Bronchial epithelial cell (primary cell): ENCODE data around the gene AP2B1. TPM values are rescaled to one million over a fixed set of nuclear protein-coding genes. Genes with fewer than 3 reads are reported as not detected.
A peak's percentile ranks its signal among the peaks of the same experiment; 100 is the strongest.

Experiments used
- DNase-seq: peaks from one replicate; pipeline ENCODE4 v3.0.0-alpha.2; 2010; ENCODE audit warnings: low read depth
- FAIRE-seq: peaks from 2 replicates; lab custom pipeline; 2011; peaks lifted over from hg19 to GRCh38; lab: Jason Lieb, UNC
- H3K27me3 ChIP-seq: 2 replicates; pipeline ENCODE4 v1.5.1; 2011; ENCODE audit warnings: low read length; ENCODE audit not compliant: control insufficient read depth, insufficient read depth
- H3K36me3 ChIP-seq: 2 replicates; pipeline ENCODE4 v1.5.1; 2011; ENCODE audit warnings: low read length; ENCODE audit not compliant: control insufficient read depth, insufficient read depth
- H3K4me3 ChIP-seq: 2 replicates; pipeline ENCODE4 v1.5.1; 2011; ENCODE audit warnings: mild to moderate bottlenecking, low read depth, low read length, control low read depth
- total RNA-seq: library from RNA; depleted of rRNA; stranded (reverse); fragments of >200 nt; gene quantifications from 2 replicates; pipeline ENCODE4 v1.2.1, GENCODE V29; 2014
- TF ChIP-seq, protein P1 (sequence below): IDR thresholded peaks from 2 replicates; pipeline ENCODE4 v1.5.1; 2011; ENCODE audit warnings: mild to moderate bottlenecking, moderate library complexity, low read length, control low read depth, inconsistent platforms; ENCODE audit not compliant: insufficient read depth, severe bottlenecking

AP2B1 gene
- total RNA-seq, 1 donor from 2014 or later: 50.8 TPM

DNA sequence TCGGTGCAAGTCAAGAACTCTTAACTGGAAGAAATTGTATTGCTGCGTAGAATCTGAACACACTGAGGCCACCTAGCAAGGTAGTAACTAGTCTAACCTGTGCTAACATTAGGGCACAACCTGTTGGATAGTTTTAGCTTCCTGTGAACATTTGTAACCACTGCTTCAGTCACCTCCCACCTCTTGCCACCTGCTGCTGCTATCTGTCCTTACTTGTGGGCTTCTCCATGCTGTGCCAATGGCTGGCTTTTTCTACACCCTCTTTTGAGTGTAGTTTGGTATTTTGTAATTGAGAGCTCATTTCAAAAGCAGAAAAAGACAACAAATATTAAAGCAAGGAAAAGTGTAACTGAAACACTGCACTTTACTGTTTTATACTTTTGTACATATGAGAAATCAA, 136.6 kb downstream of the AP2B1 start:
- no peaks in the 10 kb centered on the region for H3K27me3 ChIP-seq
- peaks cover 4% of the 10 kb centered on the region for H3K36me3 ChIP-seq
- FAIRE-seq (no peak), DNase-seq (no peak)
- H3K4me3 ChIP-seq: no peak overlapping the region
- TF ChIP-seq, protein P1, sequence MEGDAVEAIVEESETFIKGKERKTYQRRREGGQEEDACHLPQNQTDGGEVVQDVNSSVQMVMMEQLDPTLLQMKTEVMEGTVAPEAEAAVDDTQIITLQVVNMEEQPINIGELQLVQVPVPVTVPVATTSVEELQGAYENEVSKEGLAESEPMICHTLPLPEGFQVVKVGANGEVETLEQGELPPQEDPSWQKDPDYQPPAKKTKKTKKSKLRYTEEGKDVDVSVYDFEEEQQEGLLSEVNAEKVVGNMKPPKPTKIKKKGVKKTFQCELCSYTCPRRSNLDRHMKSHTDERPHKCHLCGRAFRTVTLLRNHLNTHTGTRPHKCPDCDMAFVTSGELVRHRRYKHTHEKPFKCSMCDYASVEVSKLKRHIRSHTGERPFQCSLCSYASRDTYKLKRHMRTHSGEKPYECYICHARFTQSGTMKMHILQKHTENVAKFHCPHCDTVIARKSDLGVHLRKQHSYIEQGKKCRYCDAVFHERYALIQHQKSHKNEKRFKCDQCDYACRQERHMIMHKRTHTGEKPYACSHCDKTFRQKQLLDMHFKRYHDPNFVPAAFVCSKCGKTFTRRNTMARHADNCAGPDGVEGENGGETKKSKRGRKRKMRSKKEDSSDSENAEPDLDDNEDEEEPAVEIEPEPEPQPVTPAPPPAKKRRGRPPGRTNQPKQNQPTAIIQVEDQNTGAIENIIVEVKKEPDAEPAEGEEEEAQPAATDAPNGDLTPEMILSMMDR: no peak

DNA sequence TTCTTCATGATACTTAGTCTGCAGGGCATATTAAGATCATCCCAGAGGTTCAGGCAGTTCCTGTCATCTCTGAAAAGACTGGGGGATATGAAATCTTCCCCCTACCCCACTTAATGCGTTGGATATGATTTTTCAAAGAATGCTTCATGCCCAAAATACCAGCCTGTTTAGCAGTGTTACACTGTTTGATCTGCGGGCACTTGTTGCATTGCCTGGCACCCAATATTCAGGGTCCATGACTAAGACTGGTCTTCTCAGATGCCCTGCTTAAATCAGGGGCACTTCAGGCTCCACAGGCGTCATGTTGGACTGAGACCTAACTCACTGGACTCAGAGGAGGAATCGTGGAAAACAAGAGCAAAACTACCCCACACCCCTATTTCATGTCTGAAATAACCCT, 137.9 kb downstream of the AP2B1 start:
- Histone ChIP-seq H3K36me3 (peaks cover 4% of the 10 kb centered on the region), H3K27me3 (no peaks in the 10 kb centered on the region), H3K4me3 (no peak overlapping the region)
- TF ChIP-seq, protein P1: no peak
- FAIRE-seq: no peak
- DNase-seq: no peak

DNA sequence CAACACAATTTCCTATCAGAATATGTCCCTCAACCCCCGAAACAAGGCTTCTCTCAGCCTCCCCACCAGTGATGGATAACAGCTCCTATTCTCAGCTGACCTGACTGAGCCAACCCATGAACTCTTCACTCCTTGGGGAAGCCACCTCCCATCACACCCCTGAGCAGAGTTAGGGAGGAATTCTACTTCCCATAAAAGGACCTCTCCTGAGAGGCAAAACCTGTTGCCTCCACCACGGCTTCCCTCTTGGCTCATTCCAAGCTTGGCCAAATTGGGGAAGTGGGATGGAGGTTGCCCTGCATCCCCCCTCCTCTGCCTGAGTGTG, 138.6 kb downstream of the AP2B1 start:
- Histone ChIP-seq H3K4me3 (no peak overlapping the region), H3K27me3 (no peaks in the 10 kb centered on the region), H3K36me3 (peaks cover 4% of the 10 kb centered on the region)
- FAIRE-seq (no peak), DNase-seq (no peak)
- TF ChIP-seq, protein P1: no peak

DNA sequence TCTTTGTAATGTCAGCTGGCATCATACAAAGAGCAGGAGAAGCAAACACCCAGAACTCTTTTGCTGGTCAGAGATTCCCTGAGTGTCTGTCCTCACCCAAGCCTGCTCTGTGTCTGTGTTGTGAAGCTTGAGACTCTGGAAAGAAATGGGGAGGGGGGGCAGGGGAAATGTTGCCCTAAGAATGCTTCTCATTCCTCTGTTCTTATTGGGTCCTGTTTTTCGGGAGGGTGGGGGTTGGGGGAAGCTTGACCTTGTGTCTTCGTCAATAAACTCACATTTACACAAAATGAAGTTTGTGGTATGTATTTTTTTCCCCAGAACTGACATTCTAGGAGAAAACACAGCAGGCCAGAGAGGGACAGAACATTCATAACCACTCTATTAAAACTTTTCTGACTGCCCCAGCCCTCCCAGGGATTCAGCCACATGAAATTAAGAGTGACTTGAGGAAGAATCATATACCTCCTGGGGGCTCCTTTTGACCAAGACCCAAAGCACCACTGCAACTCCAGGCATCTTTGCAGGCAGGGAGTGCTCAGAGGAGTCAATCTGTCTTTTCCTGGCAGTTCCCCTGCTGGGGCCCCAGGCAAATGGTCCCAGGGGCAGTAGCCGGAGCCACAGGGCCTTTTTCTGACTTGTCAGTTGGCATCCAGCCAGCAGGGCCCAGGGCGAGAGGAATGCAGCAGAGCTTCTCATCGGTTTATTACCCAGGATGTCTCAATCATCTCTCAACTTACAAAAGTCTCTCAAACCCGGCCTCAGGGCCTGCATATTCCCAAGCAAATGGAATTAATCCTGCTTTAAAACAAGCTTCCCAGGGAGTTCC, 139.2 kb downstream of the AP2B1 start:
- no peaks in the 10 kb centered on the region for H3K27me3 ChIP-seq
- DNase-seq (peak; percentile 41), FAIRE-seq (no peak)
- H3K36me3 ChIP-seq: peaks cover 4% of the 10 kb centered on the region
- TF ChIP-seq, protein P1: no peak
- H3K4me3 ChIP-seq: no peak overlapping the region

DNA sequence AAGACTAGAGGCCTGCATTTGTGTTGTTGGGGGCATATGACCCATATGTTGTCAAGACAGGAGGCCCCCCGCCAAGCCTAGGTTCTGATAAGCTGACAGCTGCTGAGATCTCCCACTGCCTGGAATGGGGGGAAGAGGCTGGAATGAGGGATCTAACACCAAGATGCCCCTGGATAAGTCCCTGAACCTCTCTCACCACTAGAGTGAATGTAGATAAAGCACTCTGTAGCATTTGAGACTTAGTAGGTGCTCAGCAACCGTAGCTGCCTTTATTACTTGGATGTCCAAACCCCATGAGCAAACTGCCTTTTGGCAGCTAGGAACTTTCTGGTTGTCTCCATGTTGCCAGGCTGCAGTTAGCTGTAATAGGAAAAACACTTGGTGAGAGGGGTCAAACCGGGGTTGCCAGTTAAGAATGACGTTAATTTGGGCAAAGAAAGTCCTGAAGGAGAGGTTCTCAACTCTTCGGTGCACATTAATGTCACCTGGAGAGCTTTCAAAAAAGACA, 139.9 kb downstream of the AP2B1 start:
- DNase-seq (no peak), FAIRE-seq (no peak)
- TF ChIP-seq, protein P1: no peak
- Histone ChIP-seq H3K36me3 (peaks cover 4% of the 10 kb centered on the region), H3K4me3 (no peak overlapping the region), H3K27me3 (no peaks in the 10 kb centered on the region)
